ENCODE data around the gene SLC6A11.
A peak's percentile ranks its signal among the peaks of the same experiment; 100 is the strongest.

SLC6A11 gene

DNA sequence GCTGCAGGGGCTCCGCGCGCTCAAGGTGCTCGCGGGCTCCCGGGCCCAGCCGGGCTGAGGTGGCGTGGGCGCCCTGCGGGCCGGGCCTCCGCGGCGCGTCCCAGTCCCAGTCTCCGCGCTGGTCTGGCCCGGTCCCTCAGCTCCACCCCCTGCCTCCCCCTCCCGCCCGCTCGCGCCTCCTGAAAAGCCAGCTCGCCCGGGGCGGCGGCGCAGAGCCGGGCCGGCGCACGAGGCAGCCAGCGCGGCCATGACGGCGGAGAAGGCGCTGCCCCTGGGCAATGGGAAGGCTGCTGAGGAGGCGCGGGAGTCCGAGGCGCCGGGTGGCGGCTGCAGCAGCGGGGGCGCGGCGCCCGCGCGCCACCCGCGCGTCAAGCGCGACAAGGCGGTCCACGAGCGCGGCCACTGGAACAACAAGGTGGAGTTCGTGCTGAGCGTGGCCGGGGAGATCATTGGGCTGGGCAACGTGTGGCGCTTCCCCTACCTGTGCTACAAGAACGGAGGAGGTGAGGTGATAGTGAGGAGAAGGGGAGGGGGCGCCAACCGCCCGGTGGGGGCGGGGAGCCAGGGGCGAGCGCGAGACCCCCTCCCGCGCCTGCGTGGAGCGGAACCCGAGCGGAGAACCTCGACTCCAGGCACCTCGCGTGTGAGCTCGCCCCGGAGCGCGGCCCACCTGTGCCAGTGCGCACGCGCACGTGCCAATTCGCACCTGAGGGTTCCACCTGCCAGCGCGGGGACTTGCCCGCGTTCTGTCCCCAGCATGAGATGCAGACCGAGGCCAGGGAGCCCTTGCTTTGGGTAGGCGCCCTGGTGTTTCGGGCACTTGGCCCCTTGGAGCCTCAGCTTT lies at the start of gene SLC6A11:
TSS of gene SLC6A11 (plus strand) at position 210 of the 844 bp plus-strand sequence. CDS start at position 248, 38 bp downstream.
- Histone ChIP-seq H3K4me3 (ENCODE audit: low read depth, low read length) (peak within 1 kb of the TSS; percentile 38), H2AFZ (peak within 1 kb of the TSS; percentile 91), H3K36me3 (ENCODE audit: control insufficient read depth, insufficient read depth, low read length) (no peaks in the 10 kb centered on the region), H3K9ac (no peak within 1 kb of the TSS), H3K9me3 (ENCODE audit: control insufficient read depth, low read length) (no peaks in the 10 kb centered on the region), H3K79me2 (no peaks in the 10 kb centered on the region), H3K27ac (no peak within 1 kb of the TSS), H3K4me2 (ENCODE audit: low read length) (peak within 1 kb of the TSS; percentile 78), H3K4me1 (no peaks in the 10 kb centered on the region), H3K27me3 (ENCODE audit: control insufficient read depth, insufficient read depth, low read length) (no peaks in the 10 kb centered on the region)
- TF ChIP-seq, protein P1, sequence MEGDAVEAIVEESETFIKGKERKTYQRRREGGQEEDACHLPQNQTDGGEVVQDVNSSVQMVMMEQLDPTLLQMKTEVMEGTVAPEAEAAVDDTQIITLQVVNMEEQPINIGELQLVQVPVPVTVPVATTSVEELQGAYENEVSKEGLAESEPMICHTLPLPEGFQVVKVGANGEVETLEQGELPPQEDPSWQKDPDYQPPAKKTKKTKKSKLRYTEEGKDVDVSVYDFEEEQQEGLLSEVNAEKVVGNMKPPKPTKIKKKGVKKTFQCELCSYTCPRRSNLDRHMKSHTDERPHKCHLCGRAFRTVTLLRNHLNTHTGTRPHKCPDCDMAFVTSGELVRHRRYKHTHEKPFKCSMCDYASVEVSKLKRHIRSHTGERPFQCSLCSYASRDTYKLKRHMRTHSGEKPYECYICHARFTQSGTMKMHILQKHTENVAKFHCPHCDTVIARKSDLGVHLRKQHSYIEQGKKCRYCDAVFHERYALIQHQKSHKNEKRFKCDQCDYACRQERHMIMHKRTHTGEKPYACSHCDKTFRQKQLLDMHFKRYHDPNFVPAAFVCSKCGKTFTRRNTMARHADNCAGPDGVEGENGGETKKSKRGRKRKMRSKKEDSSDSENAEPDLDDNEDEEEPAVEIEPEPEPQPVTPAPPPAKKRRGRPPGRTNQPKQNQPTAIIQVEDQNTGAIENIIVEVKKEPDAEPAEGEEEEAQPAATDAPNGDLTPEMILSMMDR (IDR thresholded peaks at IDR 0.05) = no peak

DNA sequence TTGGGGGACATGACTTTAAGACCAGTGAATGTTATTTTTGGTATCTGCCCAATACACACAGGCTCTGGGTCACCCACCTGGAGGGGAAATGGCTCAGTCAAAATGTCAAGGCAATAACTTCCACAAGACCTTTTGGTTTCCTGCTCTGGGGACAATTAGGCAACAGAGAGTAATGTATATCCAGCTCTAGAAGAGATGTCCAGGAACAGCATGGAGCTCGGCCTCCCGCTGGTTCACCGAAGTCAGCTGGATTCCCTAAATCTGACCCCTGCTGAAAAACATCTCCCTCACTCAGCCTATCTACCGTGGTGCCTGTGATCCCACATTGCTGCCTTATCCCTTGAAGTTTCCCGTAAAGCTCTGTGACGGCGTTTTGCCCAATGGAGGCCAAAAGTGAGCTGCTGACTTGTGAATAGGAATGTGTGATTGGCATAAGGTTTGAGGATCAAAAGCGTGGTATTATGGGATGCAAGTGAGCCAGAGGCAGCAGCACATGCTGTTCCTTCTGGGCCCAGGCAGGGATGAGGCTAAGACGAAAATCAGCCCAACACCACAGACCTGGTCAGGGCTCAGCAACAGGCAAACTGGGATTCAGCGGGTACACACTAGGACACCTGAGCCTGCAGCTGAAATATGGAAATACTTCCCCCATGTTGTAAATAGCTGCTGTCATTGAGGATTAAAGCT lies 47.2 kb upstream of the SLC6A11 start:
- no peak overlapping the region for H3K9ac ChIP-seq
- H3K79me2 ChIP-seq = no peaks in the 10 kb centered on the region
- no peaks in the 10 kb centered on the region for H3K9me3 ChIP-seq (ENCODE audit: control insufficient read depth, low read length)
- TF ChIP-seq, protein P1 (IDR thresholded peaks at IDR 0.05) = no peak
- H3K27me3 ChIP-seq (ENCODE audit: control insufficient read depth, insufficient read depth, low read length) = no peaks in the 10 kb centered on the region
- H3K4me3 ChIP-seq (ENCODE audit: low read depth, low read length) = no peak overlapping the region
- H3K27ac ChIP-seq = no peak overlapping the region
- H3K36me3 ChIP-seq (ENCODE audit: control insufficient read depth, insufficient read depth, low read length) = no peaks in the 10 kb centered on the region
- no peaks in the 10 kb centered on the region for H3K4me1 ChIP-seq
- H3K4me2 ChIP-seq (ENCODE audit: low read length) = no peak overlapping the region
- no peak overlapping the region for H2AFZ ChIP-seq

DNA sequence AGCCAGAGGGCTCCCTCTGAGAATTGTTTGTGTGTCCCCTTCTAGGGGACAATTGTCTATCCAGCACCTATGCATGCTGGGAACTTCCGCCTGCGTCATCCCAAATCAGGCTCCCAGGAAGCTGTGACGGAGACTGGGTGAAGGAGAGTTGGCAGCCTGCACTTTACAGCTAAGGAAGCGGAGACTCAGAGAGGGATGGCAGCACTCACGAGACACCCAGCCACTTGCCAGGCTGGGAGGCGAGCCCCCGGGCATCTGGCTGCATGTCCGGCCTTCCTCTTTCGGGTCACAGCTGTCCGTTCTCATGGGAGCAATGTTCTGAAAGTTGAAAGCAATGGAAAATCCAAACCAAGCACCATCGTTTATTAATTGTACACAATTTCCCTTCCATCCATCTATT lies 45.5 kb upstream of the SLC6A11 start:
- Histone ChIP-seq H3K9me3 (ENCODE audit: control insufficient read depth, low read length) (no peaks in the 10 kb centered on the region), H3K4me3 (ENCODE audit: low read depth, low read length) (no peak overlapping the region), H3K4me1 (no peaks in the 10 kb centered on the region), H3K36me3 (ENCODE audit: control insufficient read depth, insufficient read depth, low read length) (no peaks in the 10 kb centered on the region), H2AFZ (no peak overlapping the region), H3K9ac (no peak overlapping the region), H3K27ac (no peak overlapping the region), H3K79me2 (no peaks in the 10 kb centered on the region), H3K27me3 (ENCODE audit: control insufficient read depth, insufficient read depth, low read length) (no peaks in the 10 kb centered on the region), H3K4me2 (ENCODE audit: low read length) (no peak overlapping the region)
- TF ChIP-seq, protein P1 (IDR thresholded peaks at IDR 0.05) = no peak

DNA sequence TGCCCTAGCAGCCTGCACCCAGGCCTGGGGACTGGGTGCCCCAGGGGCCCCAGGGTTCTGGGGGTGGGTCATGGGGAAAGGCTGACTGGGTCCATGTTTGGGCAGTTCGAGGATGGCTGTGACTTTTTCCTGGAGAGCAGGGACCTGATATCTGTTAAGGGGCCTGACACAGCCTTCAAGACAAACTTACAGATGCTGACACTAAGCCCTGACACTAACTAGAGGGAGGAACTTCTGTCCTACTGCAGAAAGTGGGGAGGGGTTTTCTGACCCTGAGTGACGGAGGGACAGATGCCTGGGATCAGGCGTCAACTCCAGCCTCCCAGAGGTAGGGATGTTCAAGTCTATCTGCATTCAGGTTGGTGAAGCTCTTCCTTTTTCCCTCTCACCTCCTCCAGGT lies 45.0 kb upstream of the SLC6A11 start:
- TF ChIP-seq, protein P1 (IDR thresholded peaks at IDR 0.05) = no peak
- H3K27me3 ChIP-seq (ENCODE audit: control insufficient read depth, insufficient read depth, low read length) = no peaks in the 10 kb centered on the region

More for the DNA sequence above, 45.0 kb upstream of the SLC6A11 start:
- no peaks in the 10 kb centered on the region for H3K79me2 ChIP-seq
- H3K9me3 ChIP-seq (ENCODE audit: control insufficient read depth, low read length) = no peaks in the 10 kb centered on the region
- H3K36me3 ChIP-seq (ENCODE audit: control insufficient read depth, insufficient read depth, low read length) = no peaks in the 10 kb centered on the region
- H2AFZ ChIP-seq = no peak overlapping the region
- H3K27ac ChIP-seq = no peak overlapping the region
- H3K4me1 ChIP-seq = no peaks in the 10 kb centered on the region
- no peak overlapping the region for H3K4me2 ChIP-seq (ENCODE audit: low read length)
- H3K4me3 ChIP-seq (ENCODE audit: low read depth, low read length) = no peak overlapping the region
- H3K9ac ChIP-seq = no peak overlapping the region
